Upper lobe of left lung (tissue), 4 donors: ENCODE data around the gene GPALPP1.

Experiments
- CTCF ChIP-seq, 6 experiments: fragments of 450-650 bp in 4 of 6; fragments of 200-600 bp in 2 of 6; sonication (generic) in 2 of 6; IDR thresholded peaks; one replicate each; pipeline ENCODE4 v1.5.1; 2016 to 2019; ENCODE audit warnings: antibody characterized with exemption in 6 of 6
- POLR2AphosphoS5 ChIP-seq, 2 donors: sonication (generic); formaldehyde crosslinking; IDR thresholded peaks; one replicate each; pipeline ENCODE4 v1.5.1; 2017; ENCODE audit warnings: antibody characterized with exemption in 2 of 2

GRCh38 chr13:45051315-45051714 is 62.0 kb downstream of the GPALPP1 start:
- TF ChIP-seq CTCF (IDR thresholded peaks at IDR 0.05) (no peak), POLR2AphosphoS5 (IDR thresholded peaks at IDR 0.05) (no peak)
